Endothelial cell (in vitro differentiated cells): Measurements from ENCODE around the gene CADM2. TPM values are rescaled to one million over a fixed set of nuclear protein-coding genes. Genes with fewer than 3 reads are reported as not detected.

Experiments used
- DNase-seq: peaks from one replicate; pipeline ENCODE4 v3.0.0; 2021; ENCODE audit warnings: low spot score
- H3K27ac Mint-ChIP-seq: one replicate; pipeline ENCODE4 v1.8.0; 2021; ENCODE audit warnings: mixed read lengths, inconsistent platforms; ENCODE audit not compliant: unreplicated experiment
- H3K27me3 Mint-ChIP-seq: one replicate; pipeline ENCODE4 v1.8.0; 2021; ENCODE audit warnings: mild to moderate bottlenecking, moderate library complexity, mixed read lengths, inconsistent platforms; ENCODE audit not compliant: unreplicated experiment
- H3K36me3 Mint-ChIP-seq: one replicate; pipeline ENCODE4 v1.8.0; 2021; ENCODE audit warnings: mild to moderate bottlenecking, low read depth, mixed read lengths, inconsistent platforms; ENCODE audit not compliant: unreplicated experiment
- H3K4me1 Mint-ChIP-seq: one replicate; pipeline ENCODE4 v1.8.0; 2021; ENCODE audit warnings: mild to moderate bottlenecking, mixed read lengths, inconsistent platforms; ENCODE audit not compliant: unreplicated experiment
- H3K4me3 Mint-ChIP-seq: one replicate; pipeline ENCODE4 v1.8.0; 2021; ENCODE audit warnings: mild to moderate bottlenecking, mixed read lengths, inconsistent platforms; ENCODE audit not compliant: unreplicated experiment
- H3K9me3 Mint-ChIP-seq: one replicate; pipeline ENCODE4 v1.8.0; 2021; ENCODE audit warnings: mixed read lengths, inconsistent platforms; ENCODE audit not compliant: unreplicated experiment
- total RNA-seq: library from RNA; stranded (reverse); fragmentation: NEBNext Ultra II Directional; extraction: Animal tissue kit (Norgen Biotek cat#: 25700); gene quantifications from one replicate; pipeline ENCODE4 v1.2.1, GENCODE V29; 2021; ENCODE audit not compliant: unreplicated experiment
- TF ChIP-seq, protein P1 (sequence below): fragments of 200-600 bp; sonication (generic); IDR thresholded peaks from one replicate; pipeline ENCODE4 v1.5.0; 2021; ENCODE audit warnings: antibody characterized with exemption; ENCODE audit not compliant: unreplicated experiment

The CADM2 gene
- total RNA-seq, 1 donor from 2014 or later: 0.97 TPM

DNA sequence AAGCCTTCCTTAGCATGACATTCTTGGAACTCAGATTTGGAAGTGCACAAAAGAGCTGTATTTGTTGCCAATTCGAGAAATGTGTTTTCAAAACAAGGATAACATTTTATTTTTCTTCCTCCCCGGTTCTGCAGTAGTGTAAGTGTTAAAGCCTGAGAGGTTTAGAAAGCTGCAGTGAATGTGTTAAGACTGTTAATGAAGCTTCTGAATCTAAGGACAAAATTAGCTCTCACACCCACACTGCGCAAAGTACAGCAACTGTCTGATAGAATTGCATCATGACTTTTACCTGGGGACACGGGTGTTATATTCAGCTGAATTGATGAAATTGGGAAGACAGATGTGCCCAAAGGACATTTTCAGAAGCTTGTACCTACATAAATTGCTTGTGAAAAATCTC lies 344.4 kb downstream of the CADM2 start:
- no peak overlapping the region for H3K4me3 Mint-ChIP-seq
- no peaks in the 10 kb centered on the region for H3K27me3 Mint-ChIP-seq
- H3K9me3 Mint-ChIP-seq: no peaks in the 10 kb centered on the region
- no peak overlapping the region for H3K27ac Mint-ChIP-seq
- H3K36me3 Mint-ChIP-seq: no peaks in the 10 kb centered on the region
- TF ChIP-seq, protein P1, sequence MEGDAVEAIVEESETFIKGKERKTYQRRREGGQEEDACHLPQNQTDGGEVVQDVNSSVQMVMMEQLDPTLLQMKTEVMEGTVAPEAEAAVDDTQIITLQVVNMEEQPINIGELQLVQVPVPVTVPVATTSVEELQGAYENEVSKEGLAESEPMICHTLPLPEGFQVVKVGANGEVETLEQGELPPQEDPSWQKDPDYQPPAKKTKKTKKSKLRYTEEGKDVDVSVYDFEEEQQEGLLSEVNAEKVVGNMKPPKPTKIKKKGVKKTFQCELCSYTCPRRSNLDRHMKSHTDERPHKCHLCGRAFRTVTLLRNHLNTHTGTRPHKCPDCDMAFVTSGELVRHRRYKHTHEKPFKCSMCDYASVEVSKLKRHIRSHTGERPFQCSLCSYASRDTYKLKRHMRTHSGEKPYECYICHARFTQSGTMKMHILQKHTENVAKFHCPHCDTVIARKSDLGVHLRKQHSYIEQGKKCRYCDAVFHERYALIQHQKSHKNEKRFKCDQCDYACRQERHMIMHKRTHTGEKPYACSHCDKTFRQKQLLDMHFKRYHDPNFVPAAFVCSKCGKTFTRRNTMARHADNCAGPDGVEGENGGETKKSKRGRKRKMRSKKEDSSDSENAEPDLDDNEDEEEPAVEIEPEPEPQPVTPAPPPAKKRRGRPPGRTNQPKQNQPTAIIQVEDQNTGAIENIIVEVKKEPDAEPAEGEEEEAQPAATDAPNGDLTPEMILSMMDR: no peak
- no peaks in the 10 kb centered on the region for H3K4me1 Mint-ChIP-seq
- no peak for DNase-seq

DNA sequence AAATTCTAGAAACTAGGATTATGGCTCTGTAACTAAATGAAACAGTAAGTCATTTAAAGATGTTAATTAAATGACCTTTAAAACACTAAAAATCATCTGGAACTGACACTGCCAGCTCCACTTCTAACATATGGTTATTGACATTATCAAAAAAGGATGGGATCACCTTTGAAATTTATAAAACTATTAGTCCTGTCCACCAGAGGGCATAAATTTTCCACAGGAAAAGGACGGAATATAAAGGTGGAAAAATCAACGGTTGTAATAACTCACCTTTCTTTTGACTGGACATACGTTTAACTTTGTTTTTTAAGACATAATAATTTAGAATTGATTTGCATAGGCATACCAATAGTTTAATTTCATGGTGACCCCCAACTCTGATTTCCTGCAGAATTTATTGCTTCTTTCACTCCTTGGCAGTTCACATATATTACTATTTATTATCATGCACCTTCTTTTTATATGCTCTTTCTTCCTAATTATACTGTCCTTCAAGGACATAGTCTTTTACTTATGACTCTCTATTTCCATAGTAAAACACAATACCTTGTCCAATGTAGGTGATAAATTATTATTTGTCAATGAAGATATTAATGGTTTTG lies 345.7 kb downstream of the CADM2 start:
- no peak overlapping the region for H3K27ac Mint-ChIP-seq
- H3K9me3 Mint-ChIP-seq: no peaks in the 10 kb centered on the region
- TF ChIP-seq, protein P1: peak; percentile 74
- no peak overlapping the region for H3K4me3 Mint-ChIP-seq
- H3K4me1 Mint-ChIP-seq: no peaks in the 10 kb centered on the region
- H3K27me3 Mint-ChIP-seq: no peaks in the 10 kb centered on the region
- DNase-seq: no peak
- H3K36me3 Mint-ChIP-seq: no peaks in the 10 kb centered on the region

DNA sequence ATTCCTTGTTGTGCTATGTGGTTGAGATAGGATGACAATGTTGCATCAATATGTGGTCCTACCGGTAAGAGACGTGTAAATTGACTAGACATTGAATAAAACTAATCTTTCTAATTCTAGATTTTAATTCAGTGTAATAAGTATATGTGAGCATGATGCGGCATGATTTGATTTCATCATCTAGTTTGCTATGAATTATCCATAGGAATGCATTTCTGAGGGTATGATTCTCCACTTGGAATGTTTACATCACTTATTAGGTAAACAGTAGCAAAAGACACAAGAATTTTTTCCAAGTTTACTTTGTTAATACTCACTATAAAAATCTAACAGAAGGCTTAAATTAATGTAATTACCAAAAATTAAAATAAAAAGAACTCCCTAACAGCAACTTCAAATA lies 353.5 kb downstream of the CADM2 start:
- Mint-ChIP-seq H3K27ac (no peak overlapping the region), H3K36me3 (no peaks in the 10 kb centered on the region), H3K27me3 (no peaks in the 10 kb centered on the region), H3K9me3 (no peaks in the 10 kb centered on the region), H3K4me3 (no peak overlapping the region), H3K4me1 (no peaks in the 10 kb centered on the region)
- no peak for DNase-seq
- TF ChIP-seq, protein P1: no peak

DNA sequence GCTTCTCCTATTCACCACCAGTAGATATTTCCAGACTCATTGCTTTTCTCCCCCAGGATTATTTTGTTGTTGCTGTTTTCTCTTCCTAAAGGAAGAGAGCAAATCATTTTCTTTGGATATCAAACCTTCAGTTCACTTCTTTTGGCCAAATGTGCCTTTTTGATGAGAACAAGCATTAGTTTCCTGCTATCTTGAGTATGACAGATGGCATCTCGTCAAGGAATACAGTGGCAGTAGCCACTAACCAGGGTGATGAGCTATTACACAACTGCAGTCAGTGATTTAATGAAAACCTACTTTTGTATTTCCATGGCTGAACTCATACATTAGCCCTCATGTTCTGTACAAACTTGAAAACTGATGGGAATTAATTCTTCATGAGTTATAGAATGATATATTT lies 354.6 kb downstream of the CADM2 start:
- H3K27me3 Mint-ChIP-seq: no peaks in the 10 kb centered on the region
- no peak for DNase-seq
- no peak overlapping the region for H3K4me3 Mint-ChIP-seq
- TF ChIP-seq, protein P1: no peak
- no peaks in the 10 kb centered on the region for H3K9me3 Mint-ChIP-seq
- H3K36me3 Mint-ChIP-seq: no peaks in the 10 kb centered on the region
- no peaks in the 10 kb centered on the region for H3K4me1 Mint-ChIP-seq
- no peak overlapping the region for H3K27ac Mint-ChIP-seq

DNA sequence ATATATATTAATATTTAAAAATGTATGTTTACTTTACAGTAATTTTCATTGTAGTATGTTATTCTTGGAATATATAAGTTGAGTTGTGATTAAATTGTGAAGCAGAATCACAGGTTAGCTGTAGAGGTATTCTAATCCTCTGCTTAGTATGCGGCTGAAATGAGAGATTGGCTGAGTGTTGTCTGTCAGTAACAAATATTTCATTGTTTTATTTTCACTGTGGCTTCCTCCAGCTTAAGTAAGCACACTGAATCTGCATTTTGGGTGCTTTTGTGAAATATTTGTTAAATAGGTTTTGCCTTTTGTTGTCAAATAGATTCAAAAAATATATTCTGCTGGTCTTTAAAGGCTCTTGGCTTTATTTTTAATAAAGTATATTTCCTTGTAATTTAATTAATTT lies 357.5 kb downstream of the CADM2 start:
- TF ChIP-seq, protein P1: no peak
- Mint-ChIP-seq H3K36me3 (no peaks in the 10 kb centered on the region), H3K4me1 (no peaks in the 10 kb centered on the region), H3K9me3 (no peaks in the 10 kb centered on the region), H3K27ac (no peak overlapping the region), H3K4me3 (no peak overlapping the region), H3K27me3 (no peaks in the 10 kb centered on the region)
- DNase-seq: no peak
